GM21381 (cell line): Measurements from ENCODE around the gene MUC13.
A peak's percentile ranks its signal among the peaks of the same experiment; 100 is the strongest.

Experiments
- ATAC-seq: cut with Tn5 transposase; IDR thresholded peaks from one replicate; pipeline ENCODE4 v1.9.1; 2021; ENCODE audit warnings: mild to moderate bottlenecking, moderate library complexity; ENCODE audit not compliant: unreplicated experiment

Gene MUC13

DNA sequence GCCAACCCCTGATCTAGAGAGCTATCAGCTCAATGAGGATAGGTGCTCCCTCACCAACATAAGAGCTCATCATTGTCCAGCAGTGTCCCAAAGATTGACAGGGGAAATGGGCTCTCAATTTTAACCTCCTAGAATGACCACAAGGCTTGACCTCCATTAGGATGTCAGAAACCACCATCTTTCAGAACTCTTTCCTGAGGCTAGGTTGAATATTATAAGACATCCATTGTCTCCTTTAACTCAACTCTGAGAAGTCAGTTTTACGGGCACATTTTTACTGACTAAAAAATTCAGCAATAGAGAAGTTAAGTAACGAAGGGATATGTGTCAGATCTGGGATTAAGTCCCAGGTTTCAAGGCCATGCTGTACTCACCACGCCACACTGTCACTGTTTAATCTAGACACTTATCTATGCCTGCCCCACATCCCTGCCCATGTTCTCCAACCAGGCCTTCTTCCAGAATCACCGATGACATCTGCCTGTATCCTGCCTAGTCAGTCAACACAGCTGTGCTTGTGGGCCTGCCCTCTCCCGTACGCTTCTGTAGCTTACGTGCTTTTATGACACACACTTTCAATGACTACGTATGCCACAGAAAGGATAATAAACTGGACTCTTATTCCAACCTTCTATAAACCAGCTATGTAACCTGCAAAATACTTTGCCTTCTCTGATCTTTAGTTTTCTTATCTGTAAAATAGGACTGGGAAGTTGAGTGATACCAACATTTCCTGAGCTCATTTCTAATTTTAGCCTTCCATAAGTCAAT, 17.1 kb upstream of the MUC13 start:
- ATAC-seq = no peak

DNA sequence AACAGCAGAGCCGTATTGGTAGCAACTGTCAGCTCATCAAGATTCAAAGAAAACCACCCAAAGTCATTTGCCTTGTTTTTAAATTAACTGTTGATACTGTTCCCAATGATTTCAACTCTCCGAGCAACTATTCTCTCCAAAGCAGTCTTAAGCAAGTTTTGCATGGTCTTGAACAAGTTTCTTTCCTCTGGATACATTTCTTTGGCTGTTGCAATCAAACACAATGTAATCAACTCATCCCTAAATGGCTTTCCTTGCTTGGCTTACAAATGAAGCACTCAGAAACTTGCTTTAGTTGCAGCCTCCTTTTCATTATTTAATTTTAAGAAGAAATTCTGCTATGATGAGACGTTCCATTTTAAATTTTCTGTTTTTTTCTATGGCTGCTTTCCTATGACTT, 15.5 kb upstream of the MUC13 start:
- ATAC-seq = no peak

DNA sequence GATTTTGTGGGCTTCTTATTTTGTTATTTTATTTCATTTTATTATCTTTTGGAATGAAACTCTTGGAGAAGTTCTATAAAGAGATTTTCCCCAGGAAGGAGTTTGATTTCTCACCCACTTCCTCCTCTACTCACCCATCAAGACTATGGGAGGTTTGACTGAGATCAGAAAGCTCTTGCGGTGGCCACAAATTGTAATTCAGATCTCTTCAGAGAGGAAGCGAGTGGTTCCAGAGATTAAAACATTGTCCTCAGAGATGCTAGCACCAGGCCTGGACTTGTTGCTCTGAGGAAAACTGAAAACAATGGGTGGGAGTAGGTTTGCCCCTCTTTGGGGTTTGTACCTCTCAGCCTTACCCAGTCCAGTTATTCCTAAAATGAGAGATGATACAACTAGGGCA, 8.1 kb upstream of the MUC13 start:
- no peak for ATAC-seq

DNA sequence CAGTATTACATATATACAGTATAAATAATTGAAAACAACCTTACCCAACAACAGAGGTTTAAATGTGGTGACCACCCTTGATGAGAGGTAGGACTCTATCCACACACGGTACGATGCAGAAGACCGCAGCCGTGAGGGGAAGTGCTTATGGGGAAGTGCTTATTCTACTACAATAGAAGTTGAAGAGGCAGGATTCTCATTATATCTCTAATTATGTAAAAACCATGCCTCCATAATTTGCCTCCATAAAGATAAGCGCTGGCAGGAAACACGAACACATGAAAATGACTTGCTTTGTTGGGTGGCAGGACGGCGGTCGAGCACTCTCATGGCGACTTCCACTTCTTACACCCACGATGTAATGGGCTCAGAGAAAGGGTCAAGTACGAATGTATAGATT, 7.2 kb upstream of the MUC13 start:
- no peak for ATAC-seq

DNA sequence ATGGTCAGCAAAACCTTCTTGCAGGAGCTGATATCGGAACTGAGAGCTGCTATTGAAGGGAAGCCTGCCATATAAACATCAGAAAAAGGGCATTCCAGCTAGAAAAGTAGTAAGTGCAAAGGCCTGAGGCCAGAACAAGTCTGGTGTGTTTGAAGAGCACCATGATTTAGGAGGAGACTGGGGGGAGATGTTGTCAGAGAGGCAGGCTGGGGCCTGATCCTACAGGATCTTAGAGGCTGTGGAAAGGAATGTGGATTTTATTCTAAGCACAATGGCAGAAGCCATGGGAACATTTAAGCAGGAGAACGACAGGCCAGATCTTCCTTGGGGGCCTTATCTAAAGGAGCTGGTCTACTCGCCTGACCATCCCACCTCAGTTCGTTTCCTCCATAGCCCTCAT, 5.1 kb upstream of the MUC13 start:
- ATAC-seq = no peak

DNA sequence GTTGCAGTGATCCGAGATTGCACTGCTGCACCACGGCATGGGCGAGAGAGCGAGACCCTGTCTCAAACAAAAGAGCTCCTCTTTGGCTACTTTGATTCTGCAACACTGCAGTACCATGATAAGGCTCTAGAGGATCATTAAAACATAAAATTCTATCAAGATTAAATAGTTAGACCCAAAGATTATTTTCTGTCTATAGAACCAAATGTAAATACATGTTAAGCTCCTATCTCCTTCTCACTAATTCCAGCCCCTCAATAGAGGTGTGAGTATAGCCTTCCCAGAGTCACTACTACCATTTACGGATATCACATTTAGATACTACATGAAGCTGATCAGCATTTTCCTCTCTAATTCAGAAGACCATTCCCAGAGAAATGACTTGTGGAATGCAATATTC, 4.3 kb upstream of the MUC13 start:
- no peak for ATAC-seq

DNA sequence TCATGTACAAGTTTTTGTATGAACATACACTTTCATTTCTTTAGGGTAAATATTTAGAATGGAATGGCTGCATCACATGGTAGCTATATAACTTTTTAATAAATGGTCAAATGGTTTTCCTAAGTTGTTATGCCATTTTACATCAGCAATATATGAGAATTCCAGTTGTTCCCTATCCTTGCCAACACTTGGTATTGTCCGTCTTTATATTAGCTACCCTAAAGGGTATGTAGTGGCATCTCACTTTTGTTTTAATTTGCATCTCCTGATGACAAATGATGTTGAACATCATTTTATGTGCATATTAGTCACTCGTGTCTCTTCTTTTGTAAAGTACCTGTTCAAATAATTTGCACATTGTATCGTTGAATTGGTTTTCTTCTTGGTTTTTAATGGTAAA, 2.5 kb upstream of the MUC13 start:
- no peak for ATAC-seq

DNA sequence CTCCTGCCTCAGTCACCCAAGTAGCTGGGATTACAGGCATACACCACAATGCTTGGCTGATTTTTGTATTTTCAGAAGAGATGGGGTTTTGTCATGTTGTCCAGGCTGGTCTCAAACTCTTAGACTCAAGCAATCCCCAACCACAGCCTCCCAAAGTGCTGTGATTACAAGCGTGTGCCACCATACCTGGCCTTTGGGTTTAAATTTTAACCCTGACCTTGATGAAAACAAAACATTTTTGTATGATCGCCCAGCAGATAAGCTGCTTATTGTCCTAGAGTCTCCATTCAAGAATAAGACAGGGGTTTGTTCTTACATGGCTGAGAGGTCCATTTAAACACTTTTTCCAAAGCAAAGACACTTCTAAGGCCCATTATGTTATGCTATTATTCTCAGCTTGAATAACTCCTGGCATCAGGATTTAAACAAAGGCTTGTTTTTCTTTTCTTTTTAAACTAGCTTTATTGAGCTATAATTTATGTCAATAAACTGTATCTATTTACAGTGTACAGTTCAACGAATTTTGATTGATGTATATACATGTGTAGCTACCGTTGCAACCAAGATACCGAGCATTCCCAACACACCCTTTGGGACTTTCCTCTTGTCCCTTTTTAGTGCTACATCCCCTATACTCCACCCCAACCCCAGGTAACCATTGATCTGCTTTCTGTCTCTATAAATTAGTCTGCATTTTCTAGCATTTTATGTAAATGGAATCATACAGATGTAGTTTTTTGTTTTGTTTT, 1.4 kb upstream of the MUC13 start:
- no peak for ATAC-seq

DNA sequence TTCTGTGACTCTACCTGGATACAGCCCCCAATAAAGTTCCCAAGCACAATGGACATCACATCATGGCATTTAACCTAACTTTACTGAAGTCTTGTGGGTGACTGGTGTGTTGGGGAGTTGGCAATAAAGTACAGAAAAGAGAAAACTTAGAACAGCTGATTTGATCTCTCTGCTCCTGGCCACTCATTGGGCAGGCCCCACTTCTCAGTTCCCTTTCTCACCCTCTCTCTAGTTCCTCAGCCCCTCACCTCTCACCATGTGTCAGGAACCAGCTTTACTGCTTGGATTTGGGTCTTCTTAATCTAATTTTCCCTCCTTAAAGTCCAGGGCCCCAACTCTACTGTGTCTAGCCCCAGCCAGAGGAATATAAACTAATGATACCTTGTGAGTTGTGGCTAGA, 713 bp upstream of the MUC13 start:
- peak; percentile 65 for ATAC-seq

DNA sequence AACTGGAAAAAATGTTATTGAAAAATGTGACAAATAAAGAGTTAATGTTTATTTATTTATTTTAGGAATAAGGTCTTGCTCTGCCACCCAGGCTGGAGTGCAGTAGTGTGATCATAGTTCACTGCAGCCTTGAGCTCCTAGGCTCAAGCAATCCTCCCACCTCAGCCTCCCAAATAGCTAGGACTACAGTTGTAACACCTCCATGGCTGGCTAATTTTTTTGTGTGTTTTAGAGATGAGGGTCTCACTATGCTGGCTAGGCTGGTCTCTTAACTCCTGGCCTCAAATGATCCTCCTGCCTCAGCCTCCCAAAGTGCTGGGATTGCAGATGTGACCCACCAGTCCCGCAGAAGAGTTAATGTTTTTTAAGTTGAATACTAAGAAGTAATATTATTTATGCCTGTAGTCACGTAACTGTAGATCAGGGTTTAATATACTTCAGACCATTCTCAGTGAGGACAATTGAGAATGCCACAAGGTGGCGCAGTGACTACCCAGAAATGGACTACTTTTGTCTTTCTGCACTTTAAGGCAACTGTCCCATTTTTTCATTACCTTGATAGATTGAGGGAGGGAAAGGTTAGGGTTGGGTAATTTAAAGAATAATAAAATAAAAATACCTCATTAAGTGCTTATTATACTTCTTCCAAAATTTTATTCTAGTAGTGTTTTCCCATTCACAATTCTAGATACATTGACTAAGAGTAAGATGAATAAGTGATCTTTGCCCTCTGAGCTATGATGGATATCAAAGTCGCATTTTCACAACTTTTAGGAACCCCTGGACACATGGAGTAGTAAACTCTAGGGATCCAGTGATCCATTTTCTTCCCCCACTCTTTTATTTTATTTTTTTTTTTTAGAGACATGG, 6.0 kb downstream of the MUC13 start:
- no peak for ATAC-seq

DNA sequence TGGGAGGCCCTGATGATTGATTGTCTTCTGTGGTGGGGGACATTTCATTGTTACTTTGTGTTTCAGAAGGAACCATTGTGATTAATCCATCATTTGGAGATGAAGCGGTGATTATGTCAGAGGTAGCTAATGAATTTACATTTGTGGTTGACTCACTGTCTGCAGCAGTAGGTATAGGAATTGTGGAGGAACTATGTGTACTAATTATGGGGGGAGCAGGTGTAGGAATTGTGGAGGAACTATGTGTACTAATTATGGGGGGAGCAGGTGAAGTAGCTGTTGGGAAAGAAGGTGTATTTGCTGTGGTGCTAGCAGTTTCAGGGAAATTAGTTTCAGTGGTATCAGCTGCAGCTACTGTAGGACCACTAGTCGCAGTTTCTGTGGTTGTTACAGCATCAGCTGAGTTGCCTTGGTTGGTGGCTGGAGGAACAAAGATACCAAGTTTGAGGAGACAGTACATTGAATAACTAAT, 6.9 kb downstream of the MUC13 start:
- peak; percentile 73 for ATAC-seq

DNA sequence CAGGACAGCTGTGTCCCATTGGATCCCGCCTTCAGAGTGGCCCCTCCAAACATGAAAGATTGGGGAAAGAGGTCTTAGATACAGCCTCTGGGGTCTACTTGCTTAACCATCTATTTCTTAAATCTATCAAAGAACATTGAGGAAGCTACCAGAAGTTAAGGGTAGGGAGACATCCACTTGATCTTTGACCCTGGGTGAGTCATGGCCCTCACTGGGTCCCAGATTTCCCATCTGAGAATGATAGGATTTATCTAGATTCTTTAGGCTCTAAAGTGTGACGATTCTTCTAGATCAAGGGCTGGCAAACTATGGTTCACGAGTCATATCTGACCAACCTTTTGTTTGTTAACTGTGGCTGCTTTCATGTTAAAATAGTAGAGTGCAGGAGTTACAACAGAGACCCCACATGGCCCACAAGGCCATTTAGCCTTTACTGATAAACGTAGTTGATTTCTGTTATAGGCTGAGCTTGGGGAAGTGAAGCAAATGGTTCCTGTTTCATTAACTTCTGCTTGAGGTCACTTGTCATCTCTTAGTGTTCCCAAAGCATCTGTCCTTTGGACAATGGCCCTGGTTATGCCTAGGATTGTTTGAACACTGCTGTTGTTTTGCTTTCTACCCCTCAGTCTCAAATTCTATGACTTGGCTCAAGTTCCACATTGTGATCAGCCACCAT, 8.0 kb downstream of the MUC13 start:
- no peak for ATAC-seq

DNA sequence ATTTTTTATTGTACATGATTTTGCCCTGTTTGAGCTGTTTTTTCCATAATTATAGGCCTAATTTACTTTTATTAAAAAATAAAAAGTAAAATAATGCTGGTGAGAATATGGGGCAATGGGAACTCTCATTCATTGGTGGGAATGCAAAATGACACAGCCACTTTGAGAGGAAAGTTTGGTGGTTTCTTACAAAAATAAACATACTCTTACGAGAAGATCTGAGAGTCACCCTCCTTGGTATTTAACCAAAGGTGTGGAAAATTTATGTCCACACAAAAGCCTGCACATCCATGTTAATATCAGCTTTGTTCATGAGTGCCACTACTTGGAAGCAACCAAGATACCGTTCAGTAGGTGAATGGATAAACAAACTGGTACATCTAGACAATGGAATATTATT, 9.8 kb downstream of the MUC13 start:
- ATAC-seq = no peak

DNA sequence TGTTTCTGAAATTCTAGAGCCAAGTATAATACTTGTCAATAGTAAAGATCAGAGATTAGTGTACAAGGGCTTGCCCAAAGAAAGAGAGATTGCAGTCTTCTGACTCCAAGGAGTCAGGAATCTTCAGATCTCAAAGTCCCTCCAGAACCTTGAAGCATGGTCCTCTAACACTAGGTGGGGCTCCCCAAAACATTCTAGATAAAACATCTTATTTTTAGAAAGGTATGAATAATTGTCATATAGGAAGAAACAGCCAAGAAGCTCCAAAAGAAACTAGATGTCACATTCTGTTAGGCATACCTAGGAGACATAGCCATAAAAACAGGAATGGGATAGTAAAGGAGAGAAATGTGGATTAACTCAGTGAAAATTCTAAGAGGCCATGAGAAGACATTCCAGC, 10.7 kb downstream of the MUC13 start:
- ATAC-seq = no peak

DNA sequence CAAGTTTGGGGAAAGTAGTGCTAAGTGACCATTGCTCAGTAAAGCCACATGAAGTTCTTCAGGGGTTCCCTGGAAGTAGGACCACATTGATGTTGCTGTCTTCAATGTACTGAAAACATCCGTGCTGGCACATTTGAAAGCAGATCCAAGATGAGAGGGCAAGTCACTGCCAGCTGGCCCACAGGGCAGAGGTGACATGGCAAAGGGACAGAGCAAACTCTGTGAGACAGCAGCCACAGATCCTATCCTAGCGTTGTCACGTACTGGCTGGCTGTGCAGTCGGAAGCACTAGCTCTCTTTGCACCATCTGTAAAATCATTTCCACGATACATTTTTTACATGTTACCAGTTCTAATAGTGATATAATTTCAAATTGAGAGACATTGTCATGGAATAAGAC, 13.8 kb downstream of the MUC13 start:
- ATAC-seq = no peak

DNA sequence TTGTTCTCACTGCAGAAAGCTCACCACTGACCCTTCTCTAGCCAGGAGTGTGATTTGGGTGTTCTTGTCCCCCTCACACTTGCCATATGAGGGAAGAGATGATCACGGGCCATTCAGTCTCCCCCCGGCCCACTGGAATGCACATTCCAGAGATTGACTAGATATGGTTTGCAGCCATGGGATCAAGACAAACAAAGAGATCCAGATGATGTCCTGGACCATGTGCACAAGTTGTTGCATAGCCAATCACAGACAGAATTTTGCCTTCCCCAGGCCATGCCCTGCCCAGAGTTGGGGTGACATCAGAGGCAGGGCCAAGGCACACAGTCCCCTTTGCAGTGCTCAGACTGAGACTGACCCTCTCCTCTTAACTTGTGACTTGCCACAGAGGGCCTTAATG, 14.8 kb downstream of the MUC13 start:
- no peak for ATAC-seq

DNA sequence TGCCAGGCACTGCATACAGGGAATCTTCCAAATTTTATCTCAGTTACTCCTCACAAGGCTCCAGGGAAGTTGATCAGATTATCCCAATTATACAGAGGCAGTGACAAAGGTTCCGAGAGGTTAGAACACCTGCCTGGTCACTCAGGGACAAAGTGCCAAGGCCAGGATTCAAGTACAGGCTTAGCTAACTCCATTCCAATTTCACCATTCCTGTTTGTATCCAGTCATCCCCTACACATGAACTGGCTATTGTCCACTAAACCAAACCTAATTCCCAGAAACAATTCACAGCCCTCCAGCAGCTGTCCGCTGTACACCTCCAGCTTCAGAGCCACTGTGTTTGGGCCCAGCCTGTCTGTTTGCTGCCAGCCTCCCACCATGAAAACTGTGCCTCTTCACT, 16.0 kb downstream of the MUC13 start:
- ATAC-seq = no peak

DNA sequence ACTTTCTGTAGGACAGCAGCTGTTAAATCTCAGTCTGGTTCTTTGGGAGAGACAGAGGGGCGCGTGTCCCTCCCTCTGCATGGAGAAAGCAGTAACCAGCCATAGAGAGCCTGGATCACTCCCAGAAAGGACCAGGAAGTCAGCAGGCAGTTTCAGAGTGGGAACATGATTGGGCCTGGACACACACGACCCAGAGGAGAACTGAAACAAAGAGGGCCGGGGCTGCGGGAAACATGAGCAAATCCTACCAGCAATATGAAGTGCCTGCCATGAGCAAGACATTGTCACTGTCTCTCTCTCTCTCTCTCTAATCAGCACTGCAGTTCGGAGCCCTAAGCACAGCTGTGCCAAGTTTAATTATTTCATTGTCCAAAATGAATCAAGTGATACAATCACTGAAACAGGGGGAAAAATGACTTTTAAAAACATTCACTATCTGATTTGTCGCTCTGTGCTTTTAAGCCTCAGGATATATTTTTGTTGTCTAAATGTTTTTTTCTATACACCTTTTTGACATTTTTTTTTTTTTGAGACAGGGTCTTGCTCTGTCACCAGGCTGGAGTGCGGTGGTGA, 17.6 kb downstream of the MUC13 start:
- no peak for ATAC-seq

DNA sequence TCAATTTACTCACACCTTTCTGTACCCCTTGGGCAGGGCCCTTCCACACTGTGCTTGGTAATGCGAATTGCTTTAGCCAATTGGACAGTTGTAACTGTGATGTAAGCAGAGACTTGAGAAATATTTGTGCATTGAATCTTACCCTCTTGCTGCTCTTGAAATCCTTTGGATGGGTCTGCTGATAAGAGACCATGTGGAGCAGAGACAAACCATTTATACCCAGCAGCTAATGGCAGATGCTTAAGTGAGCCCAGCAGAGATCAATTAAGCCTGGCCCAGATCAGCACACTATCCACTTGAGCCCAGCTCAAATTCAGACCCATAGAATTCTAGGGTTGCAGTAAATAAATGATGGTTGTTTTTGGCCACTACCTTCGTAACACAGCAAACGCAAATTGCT, 19.3 kb downstream of the MUC13 start:
- ATAC-seq = no peak

DNA sequence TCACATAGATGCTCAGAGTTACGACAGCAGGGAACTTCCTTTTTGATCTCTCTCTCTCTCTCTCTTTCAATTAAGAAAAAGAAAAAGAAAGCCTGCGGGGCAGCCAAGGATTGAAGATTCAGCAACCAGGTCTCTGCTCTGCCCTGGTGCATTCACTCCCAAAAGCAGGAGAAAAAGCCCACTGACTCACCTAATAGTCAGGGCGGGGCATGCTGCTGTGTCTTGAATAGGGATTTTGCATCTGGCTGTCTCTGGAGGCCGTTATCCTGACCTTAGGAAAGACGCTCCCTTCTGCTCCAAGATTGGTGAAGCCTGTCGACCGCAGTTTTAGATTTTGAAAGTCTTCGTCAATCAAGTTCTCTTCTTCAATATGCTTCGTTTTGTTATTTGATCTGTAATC, 26.6 kb downstream of the MUC13 start:
- ATAC-seq = no peak
